Frontal cortex (tissue), 4 donors: ENCODE data around the gene EFNA5. TPM values are rescaled to one million over a fixed set of nuclear protein-coding genes. Genes with fewer than 3 reads are reported as not detected.

ENCODE experiments used
- DNase-seq, 2 donors: peaks; one replicate each; pipeline ENCODE4 v3.0.0; 2012; ENCODE audit warnings: low spot score in 2 of 2
- FAIRE-seq: peaks from 2 replicates; lab custom pipeline; 2012; peaks lifted over from hg19 to GRCh38; lab: Jason Lieb, UNC
- total RNA-seq: library from RNA; depleted of rRNA; stranded (reverse); fragments of >200 nt; gene quantifications from one replicate; pipeline ENCODE4 v1.2.3, GENCODE V29; 2014
- donor health status: control.
- donor health status: control.
- donor health status: control.

The EFNA5 gene
- total RNA-seq, 1 donor from 2014 or later: 13.5 TPM

GRCh38 chr5:107425541-107426031, 245.2 kb downstream of the EFNA5 start:
- FAIRE-seq: no peak
- no peak for DNase-seq

- FAIRE-seq (no peak), DNase-seq (no peak)
These were observed 246.2 kb downstream of the EFNA5 start for GRCh38 chr5:107424491-107424890.

GRCh38 chr5:107422494-107422893, 248.2 kb downstream of the EFNA5 start:
- no peak for FAIRE-seq
- DNase-seq: no peak

GRCh38 chr5:107419498-107419897, 251.2 kb downstream of the EFNA5 start:
- DNase-seq: no peak
- no peak for FAIRE-seq

- DNase-seq (no peak), FAIRE-seq (no peak)
These were observed 251.8 kb downstream of the EFNA5 start for GRCh38 chr5:107418902-107419301.

GRCh38 chr5:107418071-107418470, 252.7 kb downstream of the EFNA5 start:
- no peak for DNase-seq
- no peak for FAIRE-seq

- DNase-seq (no peak), FAIRE-seq (no peak)
These were observed 255.0 kb downstream of the EFNA5 start for GRCh38 chr5:107415762-107416161.

- DNase-seq (no peak), FAIRE-seq (no peak)
These were observed 255.9 kb downstream of the EFNA5 start for GRCh38 chr5:107414802-107415201.

- DNase-seq (no peak), FAIRE-seq (no peak)
These were observed 257.0 kb downstream of the EFNA5 start for GRCh38 chr5:107413754-107414153.

- no peak for DNase-seq
- FAIRE-seq: no peak
These were observed 262.2 kb downstream of the EFNA5 start for GRCh38 chr5:107408564-107408963.

GRCh38 chr5:107407713-107408298, 262.9 kb downstream of the EFNA5 start:
- no peak for FAIRE-seq
- no peak for DNase-seq

GRCh38 chr5:107404595-107405374, 266.0 kb downstream of the EFNA5 start:
- no peak for FAIRE-seq
- no peak for DNase-seq

- FAIRE-seq: no peak
- no peak for DNase-seq
These were observed 267.3 kb downstream of the EFNA5 start for GRCh38 chr5:107403228-107403953.

GRCh38 chr5:107402434-107403227, 268.1 kb downstream of the EFNA5 start:
- FAIRE-seq (no peak), DNase-seq (no peak)

GRCh38 chr5:107401470-107402122, 269.1 kb downstream of the EFNA5 start:
- FAIRE-seq (no peak), DNase-seq (no peak)

- no peak for FAIRE-seq
- DNase-seq: no peak
These were observed 270.4 kb downstream of the EFNA5 start for GRCh38 chr5:107400328-107400727.

GRCh38 chr5:107398703-107399102, 272.0 kb downstream of the EFNA5 start:
- DNase-seq (no peak), FAIRE-seq (no peak)

- DNase-seq (no peak), FAIRE-seq (no peak)
These were observed 274.4 kb downstream of the EFNA5 start for GRCh38 chr5:107396351-107396690.

GRCh38 chr5:107395632-107396350, 274.9 kb downstream of the EFNA5 start:
- FAIRE-seq (no peak), DNase-seq (no peak)
